ENCODE data around the gene SHC3.

SHC3 gene

GRCh38 chr9:89001917-89002540 is 176.6 kb downstream of the SHC3 start:
- DNase-seq: no peak

- peak in 49 of 51 donors; percentile 21 to 91 (median 69) for DNase-seq
Observed at GRCh38 chr9:89000973-89001916, 177.4 kb downstream of the SHC3 start.

GRCh38 chr9:89000371-89000781 is 178.2 kb downstream of the SHC3 start:
- DNase-seq: no peak

- peak in 25 of 51 donors; percentile 11 to 67 (median 44) for DNase-seq
Observed at GRCh38 chr9:88998911-88999310, 179.7 kb downstream of the SHC3 start.

GRCh38 chr9:88998503-88998902 is 180.1 kb downstream of the SHC3 start:
- peak in 1 of 51 donors; percentile 5 for DNase-seq

GRCh38 chr9:88997646-88998045 is 181.0 kb downstream of the SHC3 start:
- no peak for DNase-seq

GRCh38 chr9:88996921-88997235 is 181.7 kb downstream of the SHC3 start:
- no peak for DNase-seq

- DNase-seq: no peak
Observed at GRCh38 chr9:88996046-88996920, 182.3 kb downstream of the SHC3 start.

GRCh38 chr9:88995627-88996026 is 183.0 kb downstream of the SHC3 start:
- no peak for DNase-seq

GRCh38 chr9:88995200-88995577 is 183.4 kb downstream of the SHC3 start:
- no peak for DNase-seq

- no peak for DNase-seq
Observed at GRCh38 chr9:88994469-88995199, 184.0 kb downstream of the SHC3 start.

- DNase-seq: no peak
Observed at GRCh38 chr9:88993871-88994460, 184.7 kb downstream of the SHC3 start.

- no peak for DNase-seq
Observed at GRCh38 chr9:88993327-88993726, 185.3 kb downstream of the SHC3 start.

- DNase-seq: no peak
Observed at GRCh38 chr9:88992556-88992955, 186.1 kb downstream of the SHC3 start.

- DNase-seq: peak in 30 of 51 donors; percentile 2 to 65 (median 32)
Observed at GRCh38 chr9:88991066-88992034, 187.3 kb downstream of the SHC3 start, which contains the start of gene S1PR3. TSS of gene S1PR3 (plus strand) at chr9:88991468. CDS start at chr9:89001201, 9,733 bp downstream.

- DNase-seq: no peak
Observed at GRCh38 chr9:88990729-88991065, 187.9 kb downstream of the SHC3 start.

- no peak for DNase-seq
Observed at GRCh38 chr9:88990041-88990728, 188.4 kb downstream of the SHC3 start.

- DNase-seq: no peak
Observed at GRCh38 chr9:88988796-88989641, 189.6 kb downstream of the SHC3 start.

Measured in hypothalamus (tissue), 51 donors.